HG03108 (cell line): ENCODE results near the gene NFATC1.
"Not testable (repeated sequence)": the region's sequence is repeated elsewhere in the genome, so short reads cannot be mapped to it uniquely, and the experiment has no call there.

Source experiments
- ATAC-seq: cut with Tn5 transposase; IDR thresholded peaks from one replicate; pipeline ENCODE4 v1.9.1; 2021; ENCODE audit warnings: moderate library complexity; ENCODE audit not compliant: unreplicated experiment

NFATC1 gene

GRCh38 chr18:79374408-79375171 lies 21.1 kb upstream of the NFATC1 start:
- peak; percentile 70 for ATAC-seq

- ATAC-seq = no peak
Observed at GRCh38 chr18:79375441-79376154, 20.1 kb upstream of the NFATC1 start.

- not testable (repeated sequence) for ATAC-seq
Observed at GRCh38 chr18:79376661-79377060, 19.1 kb upstream of the NFATC1 start.

DNA sequence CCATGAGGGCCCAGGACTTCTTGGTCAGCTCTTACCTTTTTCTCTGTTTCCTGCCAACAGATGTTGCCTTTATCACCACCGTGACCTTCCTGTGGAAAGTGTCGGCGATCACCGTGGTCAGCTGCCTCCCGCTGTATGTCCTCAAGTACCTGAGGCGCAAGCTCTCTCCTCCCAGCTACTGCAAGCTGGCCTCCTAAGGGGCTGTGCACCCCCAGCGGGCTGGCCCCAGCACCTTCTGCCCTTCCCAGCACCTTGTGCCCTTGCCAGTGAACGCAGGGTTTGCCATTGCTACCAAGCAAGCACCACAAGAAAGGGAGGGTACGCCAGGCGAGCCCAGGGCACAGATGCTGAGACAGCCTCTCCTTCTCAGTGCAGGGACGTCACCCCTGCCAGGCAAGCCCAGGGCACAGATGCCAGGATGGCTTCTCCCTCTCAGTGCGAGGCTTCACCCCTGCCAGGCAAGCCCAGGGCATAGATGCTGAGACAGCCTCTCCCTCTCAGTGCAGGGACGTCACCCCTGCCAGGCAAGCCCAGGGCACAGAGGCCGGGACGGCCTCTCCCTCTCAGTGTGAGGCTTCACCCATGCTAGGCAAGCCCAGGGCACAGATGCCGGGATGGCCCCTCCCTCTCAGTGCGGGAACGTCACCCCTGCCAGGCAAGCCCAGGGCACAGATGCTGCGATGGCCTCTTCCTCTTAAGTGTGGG lies 18.4 kb upstream of the NFATC1 start:
- ATAC-seq = no peak

GRCh38 chr18:79378536-79379250 lies 17.0 kb upstream of the NFATC1 start:
- ATAC-seq = peak; percentile 59

- ATAC-seq = no peak
Observed at GRCh38 chr18:79379251-79379905, 16.4 kb upstream of the NFATC1 start.

DNA sequence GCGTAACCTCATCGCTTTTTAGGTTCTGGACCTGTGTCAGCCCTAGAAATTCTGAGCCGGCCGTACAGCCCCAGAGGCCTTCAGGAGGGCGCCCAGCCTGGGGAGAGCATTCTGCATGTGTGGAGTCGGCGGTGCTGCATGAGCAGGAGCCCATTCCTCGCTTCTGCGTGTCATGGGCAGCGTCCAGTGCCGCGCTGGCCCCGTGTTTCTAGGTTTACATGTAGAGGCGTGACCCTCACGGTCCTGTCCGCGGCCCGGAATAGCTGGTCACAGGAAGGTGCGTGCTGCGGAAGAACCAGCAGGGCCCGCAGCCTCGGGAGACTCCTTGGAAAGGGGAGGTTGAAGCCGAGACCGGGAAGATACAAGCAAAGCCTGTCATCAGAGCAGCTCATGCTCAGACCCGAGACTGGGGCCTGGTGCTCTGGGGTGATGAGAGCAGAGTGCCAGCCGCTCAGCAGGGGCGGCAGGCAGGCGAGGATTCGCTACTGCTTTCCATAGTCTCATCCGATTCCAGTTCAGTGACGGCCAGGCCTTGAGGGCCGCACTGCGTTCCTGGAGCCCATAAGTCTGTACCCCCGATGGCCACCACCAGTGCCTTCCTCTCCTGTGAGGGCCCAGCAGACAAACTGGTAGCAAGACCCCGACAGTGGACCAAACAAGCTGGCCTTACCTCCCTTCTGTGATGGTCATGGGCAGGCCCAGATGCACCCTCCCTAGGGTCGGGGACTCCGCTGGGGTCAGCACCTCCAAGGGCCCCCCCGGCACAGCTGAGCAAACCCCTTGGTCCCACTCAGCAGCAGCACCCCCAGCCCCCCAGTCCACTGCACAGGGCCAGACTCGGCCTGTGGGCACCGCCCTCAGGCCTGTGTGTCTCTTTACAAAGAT lies 15.6 kb upstream of the NFATC1 start:
- no peak for ATAC-seq

- peak; percentile 38 for ATAC-seq
Observed at GRCh38 chr18:79380816-79381806, 14.6 kb upstream of the NFATC1 start.

DNA sequence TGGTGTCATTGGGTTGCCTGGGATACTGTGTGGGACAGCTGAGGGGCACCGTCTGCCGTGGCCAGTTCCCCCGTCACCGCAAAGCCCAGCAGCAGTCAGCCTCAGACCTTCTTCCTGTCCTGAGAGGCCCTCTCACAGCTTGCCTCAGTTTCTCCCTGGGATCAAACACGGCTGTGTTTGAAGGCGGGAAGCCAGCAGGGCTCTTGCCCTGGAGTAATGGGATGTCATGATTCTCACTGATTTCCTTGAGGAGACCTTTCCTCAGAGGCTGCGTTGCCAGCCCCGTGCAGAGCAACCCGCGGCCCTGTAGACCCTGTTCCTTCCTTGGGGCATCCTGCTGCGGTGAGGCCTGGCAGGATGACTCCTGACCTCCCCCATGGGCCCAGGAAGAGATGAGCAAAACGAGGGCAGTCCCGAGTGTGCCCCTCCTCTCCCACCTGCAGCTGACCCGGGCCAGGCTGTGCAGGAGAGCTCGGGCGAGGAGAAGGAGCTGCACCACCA lies 13.9 kb upstream of the NFATC1 start:
- no peak for ATAC-seq

DNA sequence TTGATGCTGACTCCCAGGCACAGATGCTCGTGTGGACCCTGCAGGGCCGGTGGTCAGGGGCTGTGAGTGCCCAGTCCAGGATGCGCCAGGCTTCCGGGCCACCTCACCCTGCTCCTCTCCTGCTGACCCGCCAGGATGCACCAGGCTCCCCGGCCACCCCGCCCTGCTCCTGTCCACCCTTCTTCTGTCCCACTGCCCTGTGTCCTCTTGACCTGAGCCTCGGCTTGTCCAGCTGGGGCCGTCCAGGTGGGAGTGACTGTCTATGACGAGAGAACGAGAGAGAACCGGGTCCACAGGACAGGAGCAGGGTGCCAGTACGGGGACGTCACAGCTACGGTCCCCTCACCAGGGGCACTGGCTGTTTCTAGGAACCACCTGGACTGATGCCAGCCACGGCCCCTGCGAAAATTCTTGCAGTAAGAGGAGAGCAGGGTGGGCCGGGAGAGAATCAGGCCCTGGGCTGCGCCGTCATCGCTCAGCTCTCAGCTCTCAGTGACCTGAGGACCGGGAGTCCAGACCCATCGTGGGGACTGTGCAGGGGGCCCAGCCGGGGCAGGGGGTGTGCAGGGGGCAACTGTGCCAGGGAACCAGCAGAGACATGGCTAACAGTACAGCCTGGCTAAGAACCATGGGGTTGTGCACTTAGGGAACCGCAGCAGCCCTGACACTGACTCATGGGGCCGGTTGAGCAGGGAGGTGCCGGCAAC lies 12.9 kb upstream of the NFATC1 start:
- ATAC-seq = no peak

- no peak for ATAC-seq
Observed at GRCh38 chr18:79383388-79384056, 12.2 kb upstream of the NFATC1 start.

- ATAC-seq = no peak
Observed at GRCh38 chr18:79384151-79384807, 11.5 kb upstream of the NFATC1 start.

- no peak for ATAC-seq
Observed at GRCh38 chr18:79384834-79385233, 10.9 kb upstream of the NFATC1 start.

DNA sequence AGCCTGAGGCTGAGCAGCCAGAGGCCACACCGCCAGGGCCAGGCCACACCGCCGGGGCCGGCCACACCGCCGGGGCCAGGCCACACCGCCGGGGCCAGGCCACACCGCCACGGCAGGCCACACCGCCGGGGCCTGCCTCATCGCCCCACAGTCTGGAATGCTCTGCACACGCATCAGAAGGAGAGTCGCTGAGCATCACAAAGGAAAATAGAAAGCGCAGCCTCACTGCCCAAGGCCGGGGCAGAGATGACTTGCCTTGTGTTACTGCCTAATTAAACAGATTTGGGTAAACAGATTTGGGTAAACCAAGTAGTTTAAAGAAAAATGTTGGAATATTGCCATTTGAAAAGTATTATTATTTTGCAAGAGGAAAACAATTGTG lies 10.4 kb upstream of the NFATC1 start:
- ATAC-seq = no peak

DNA sequence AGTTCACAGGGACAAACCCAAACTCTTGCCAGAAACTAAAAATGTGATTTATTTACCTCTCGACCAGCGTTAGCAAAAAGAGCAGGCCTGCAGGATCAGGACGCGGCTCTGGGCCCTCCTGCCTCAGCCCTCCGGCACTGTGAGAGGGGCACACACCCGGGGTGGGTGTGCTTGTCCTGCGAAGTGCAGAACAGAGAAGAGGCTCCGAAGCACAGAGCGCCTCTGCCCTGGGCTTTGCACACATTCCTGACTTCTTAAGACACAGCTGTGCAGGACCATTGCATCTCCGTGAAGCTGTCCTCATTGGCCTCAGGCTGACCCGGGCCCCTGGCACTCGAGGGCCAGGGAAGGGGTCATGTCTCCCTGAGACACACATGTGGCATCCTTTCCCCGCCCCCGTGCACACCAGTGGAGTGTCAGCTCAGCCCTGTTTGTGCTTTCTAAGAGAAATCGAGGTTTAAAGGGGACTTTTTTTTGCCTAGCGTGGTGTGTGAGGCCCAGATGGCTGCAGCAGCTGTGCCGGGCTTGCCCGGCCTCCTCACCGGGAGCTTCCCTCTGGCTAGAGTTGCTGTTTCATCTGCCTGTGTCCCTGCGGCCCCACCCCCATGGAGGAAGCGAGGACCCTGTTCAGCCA lies 9.9 kb upstream of the NFATC1 start:
- no peak for ATAC-seq

- no peak for ATAC-seq
Observed at GRCh38 chr18:79386547-79386946, 9.2 kb upstream of the NFATC1 start.
